HT-29 (cell line): ENCODE measurements around the gene TTC21A. TPM values are rescaled to one million over a fixed set of nuclear protein-coding genes. Genes with fewer than 3 reads are reported as not detected.

Experiments
- DNase-seq: peaks from one replicate; pipeline ENCODE4 v3.0.0-alpha.2; 2015; ENCODE audit warnings: low spot score
- total RNA-seq: library from RNA; depleted of rRNA; stranded (reverse); fragments of >200 nt; shearing (Covaris generic); gene quantifications from 2 replicates; pipeline ENCODE4 v1.2.3, GENCODE V29; 2014

The TTC21A gene
- total RNA-seq, 1 experiment from 2014 or later = 1.6 TPM

GRCh38 chr3:39137991-39138803 is 30.7 kb downstream of the TTC21A start:
- no peak for DNase-seq

- no peak for DNase-seq
Observed at GRCh38 chr3:39138804-39139415, 31.4 kb downstream of the TTC21A start.

- no peak for DNase-seq
Observed at GRCh38 chr3:39139442-39139841, 32.0 kb downstream of the TTC21A start.

DNA sequence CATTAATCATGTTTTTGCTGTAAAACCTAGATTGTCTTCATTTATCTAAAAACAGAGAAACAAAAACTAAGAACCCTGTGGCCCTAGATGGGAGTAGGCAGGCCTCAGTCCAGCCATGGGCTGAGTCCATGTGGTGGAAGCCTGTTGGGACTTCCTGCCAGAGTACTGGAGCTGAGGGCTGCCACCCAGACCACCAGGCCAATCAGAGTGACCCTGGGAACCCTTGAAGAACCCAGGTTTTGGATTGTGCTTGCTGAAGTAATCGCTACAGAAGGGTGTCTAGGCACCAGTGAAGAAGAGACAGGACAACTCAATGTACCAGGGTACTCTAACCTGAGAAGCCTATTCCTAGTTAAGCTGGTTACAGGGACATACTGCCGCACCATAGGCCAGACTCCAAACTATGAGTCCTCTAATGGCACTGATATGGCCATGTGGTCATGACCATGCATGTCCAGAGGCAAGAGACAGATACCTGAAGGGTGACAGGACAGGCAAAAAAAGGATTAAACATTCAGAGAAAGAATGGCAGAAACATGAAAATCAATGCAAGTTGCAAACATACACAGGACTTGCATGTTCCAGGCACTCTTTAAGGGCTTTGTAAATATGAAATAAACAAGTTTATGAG is 33.0 kb downstream of the TTC21A start:
- DNase-seq = no peak

- DNase-seq = peak; percentile 72
Observed at GRCh38 chr3:39141171-39141995, 33.9 kb downstream of the TTC21A start.

- no peak for DNase-seq
Observed at GRCh38 chr3:39142067-39142466, 34.6 kb downstream of the TTC21A start.

GRCh38 chr3:39143051-39143885 is 35.8 kb downstream of the TTC21A start:
- DNase-seq = no peak

DNA sequence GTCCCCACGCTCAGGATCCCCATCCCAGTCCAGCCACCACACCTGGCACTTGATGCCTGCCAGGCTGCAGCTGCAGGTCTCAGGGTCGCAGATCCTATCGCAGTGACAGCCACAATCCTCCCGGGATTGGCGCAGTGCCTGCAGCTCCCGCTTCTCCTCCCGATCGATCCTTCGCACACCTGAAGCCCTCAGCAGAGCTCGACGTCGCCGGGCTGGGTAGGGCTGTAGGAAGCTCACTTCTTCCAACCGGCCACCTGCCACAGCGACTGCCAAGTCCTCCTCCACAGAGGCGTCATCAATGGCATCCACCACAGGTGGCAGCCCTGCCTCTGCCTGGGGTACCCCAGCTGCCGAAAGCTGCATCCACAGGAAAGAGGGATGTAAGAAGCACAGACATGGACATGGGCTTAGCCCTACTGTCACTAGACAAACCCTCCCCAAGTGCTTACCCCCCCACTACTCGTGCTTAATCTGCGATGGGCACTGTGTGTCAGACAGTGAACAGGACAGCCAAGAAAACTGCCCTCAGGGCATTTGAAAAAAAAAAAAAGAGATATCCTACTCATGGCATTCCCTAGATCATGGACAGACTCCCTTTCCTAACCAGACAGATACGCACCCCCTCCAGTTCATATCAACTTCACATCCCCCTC is 36.7 kb downstream of the TTC21A start:
- no peak for DNase-seq

DNA sequence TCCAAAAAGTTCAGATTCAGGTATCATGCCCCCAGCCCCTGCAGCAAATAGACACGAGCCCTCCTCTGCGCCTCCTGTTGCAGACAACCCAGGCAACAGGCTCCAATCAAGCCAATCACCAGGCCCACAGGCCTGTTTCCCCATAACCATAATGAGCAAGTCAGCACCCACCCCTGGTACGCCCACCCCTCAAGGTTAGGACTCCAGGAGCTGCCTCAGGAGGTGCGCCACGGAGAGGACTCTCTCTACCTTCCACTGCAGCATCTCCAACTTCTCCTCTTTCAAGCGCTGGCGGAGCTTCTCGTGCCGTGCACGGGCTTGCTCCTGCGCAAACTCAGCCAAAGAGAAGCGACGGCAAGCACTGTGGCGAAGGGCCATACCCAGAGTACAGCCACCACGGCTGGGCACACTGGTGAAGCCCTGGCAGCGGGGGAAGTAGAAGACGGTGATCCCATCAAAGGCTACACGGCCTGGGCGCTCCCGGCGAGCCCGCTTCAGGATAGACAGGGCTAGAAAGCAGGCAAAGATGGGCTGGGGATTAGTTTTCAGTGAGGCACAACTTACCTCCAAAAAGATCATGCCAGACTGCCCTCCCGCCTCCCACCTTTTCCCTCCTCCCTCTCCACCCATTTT is 37.4 kb downstream of the TTC21A start:
- no peak for DNase-seq

- DNase-seq = peak; percentile 33
Observed at GRCh38 chr3:39146083-39146501, 38.6 kb downstream of the TTC21A start.

DNA sequence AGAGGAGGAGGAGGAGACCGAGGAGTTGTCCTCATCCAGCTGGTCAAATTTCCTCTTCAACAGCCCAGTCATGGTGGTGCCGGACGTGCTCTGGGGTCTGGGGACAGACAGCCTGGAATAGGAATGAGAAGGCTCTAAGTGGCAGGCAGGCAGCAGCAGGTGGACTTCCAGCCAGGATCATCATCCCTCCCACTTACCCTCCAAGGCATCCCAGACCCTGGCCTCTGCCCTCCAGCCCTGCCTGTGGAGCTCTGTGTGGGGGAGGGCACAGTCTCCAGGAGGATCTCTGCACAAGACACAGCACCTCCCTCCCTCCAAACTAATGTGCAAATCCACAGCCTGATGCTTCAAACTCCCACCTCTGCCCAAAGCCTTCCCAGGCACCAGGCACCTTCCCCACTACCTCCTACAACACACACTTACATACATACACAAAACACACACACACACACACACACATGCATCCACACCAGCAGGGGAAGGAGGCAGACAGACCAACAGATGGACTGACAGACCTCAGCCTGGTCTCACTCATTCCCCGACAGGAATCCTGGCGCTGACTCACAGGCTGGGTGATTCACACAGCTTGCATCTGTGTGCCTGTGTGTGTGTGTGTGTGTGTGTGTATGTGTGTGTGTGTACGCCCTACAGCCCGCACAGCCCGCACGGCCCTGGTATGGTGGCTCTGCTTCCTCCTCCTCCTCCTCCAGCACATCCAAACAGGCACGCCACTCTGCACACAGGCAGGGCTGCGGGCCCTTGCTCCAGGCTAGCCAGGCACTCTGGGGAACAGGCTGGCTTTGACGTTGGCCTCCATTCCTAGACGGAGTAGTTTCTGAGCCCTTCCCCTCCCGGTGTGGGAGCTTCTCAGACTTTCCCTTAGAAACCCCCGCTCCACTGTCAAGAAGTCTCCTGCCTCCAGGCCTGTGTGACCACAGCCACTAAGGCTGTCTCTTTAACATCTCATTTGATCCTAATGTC is 39.4 kb downstream of the TTC21A start:
- peak; percentile 77 for DNase-seq

DNA sequence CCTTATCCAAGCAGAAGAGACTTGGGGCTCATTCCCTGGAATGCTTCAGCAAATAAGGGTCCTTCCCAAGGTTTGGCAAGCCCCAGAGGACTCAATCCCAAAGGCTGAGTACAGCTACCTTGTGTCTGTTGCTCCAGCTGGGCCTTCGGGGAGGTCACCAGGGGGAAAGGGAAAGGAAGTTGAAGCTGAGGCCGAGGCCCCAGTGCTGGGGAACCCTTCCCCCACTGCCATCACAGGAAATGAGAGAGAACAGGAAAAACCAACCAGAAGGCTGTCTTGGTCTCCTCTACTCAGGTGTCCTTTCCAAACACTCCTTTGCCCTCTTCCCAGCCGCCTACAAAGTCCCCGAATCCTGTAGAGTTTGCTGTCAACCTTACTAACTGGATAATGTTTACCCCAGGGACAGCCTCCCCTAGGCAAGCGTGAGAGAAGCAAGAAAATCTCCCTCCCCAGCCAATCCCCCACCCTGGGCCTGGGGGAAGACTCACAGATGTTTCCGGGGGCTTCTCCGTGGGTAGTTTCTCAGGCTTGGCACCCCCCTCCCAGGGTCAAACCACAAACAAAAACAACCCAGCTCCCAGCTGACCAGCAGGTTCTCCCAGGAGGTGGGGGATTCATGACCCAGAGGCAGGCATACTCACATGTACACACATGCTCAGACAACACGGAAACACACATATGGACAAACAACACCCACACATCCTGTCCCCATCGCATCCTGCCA is 40.4 kb downstream of the TTC21A start:
- peak; percentile 37 for DNase-seq

- DNase-seq = no peak
Observed at GRCh38 chr3:39148435-39149058, 41.1 kb downstream of the TTC21A start.

GRCh38 chr3:39149059-39149455 is 41.6 kb downstream of the TTC21A start:
- DNase-seq = no peak

DNA sequence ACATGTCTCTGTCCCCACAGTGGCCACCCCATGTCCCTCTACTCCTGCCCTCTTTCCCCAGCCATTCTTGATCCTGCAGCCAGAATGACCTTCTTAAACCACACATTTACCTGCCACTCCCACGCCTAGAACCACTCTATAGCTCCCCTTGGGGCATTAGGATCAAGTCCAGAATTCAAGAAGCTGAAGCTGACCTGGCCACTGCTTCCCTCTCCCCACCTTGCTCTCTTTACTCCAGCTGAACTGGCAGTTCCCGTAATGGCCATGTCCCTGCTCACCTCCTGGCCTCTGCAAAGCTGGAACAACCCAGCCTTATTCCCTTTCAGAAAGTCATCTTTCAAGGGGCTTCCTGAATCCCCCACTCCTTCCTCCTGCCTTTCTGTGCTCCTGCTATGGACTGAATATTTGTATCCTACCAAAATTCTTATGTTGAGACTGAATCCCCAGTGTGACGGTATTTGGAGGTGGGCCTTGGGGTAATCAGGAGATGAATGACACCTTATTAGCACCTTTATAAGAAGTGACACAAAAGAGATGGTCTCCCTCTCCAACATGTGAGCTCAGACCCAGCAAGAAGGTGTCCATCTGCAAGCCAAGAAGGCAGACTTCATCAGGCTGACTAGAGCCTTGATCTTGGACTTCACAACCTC is 42.1 kb downstream of the TTC21A start:
- DNase-seq = no peak

GRCh38 chr3:39150148-39150802 is 42.8 kb downstream of the TTC21A start:
- no peak for DNase-seq
